ENCODE data around the gene GPR107. TPM values are rescaled to one million over a fixed set of nuclear protein-coding genes. Genes with fewer than 3 reads are reported as not detected.

The GPR107 gene
- total RNA-seq, result 19.3 and 21.1 TPM in 2 replicates

GRCh38 chr9:130053504-130054324, at the start of gene GPR107:
Gene GPR107 (plus strand): TSS chr9:130053906. CDS start chr9:130053933, 27 bp downstream.

GRCh38 chr9:130042885-130043653, 10.6 kb upstream of the GPR107 start, which contains the start of gene FNBP1:
Gene FNBP1 (minus strand): TSS chr9:130043189. CDS start chr9:130042975, 214 bp downstream.

GRCh38 chr9:130172161-130172857, 118.6 kb downstream of the GPR107 start, which contains the start of gene NCS1:
Gene NCS1 (plus strand): TSS chr9:130172404. CDS start chr9:130172664, 260 bp downstream.

Other genes starting within 250 kb of the GPR107 start
- gene TOR1A, start 229.8 kb upstream of the GPR107 start, total RNA-seq, result 23.9 and 36.4 TPM in 2 replicates
- 31.1 and 31.6 TPM in 2 replicates for gene C9orf78, start 218.6 kb upstream of the GPR107 start, total RNA-seq
- 6.0 and 6.6 TPM in 2 replicates for gene USP20, start 218.4 kb upstream of the GPR107 start, total RNA-seq
- 12.6 and 15.2 TPM in 2 replicates for gene FNBP1, start 10.7 kb upstream of the GPR107 start, total RNA-seq
- 40.1 and 60.7 TPM in 2 replicates for gene NCS1, start 118.5 kb downstream of the GPR107 start, total RNA-seq
- under 0.01 and 0.21 TPM in 2 replicates for gene HMCN2, start 211.9 kb downstream of the GPR107 start, total RNA-seq